ENCODE data around the gene COL9A2. TPM values are rescaled to one million over a fixed set of nuclear protein-coding genes. Genes with fewer than 3 reads are reported as not detected.

The COL9A2 gene
- total and polyA plus RNA-seq, 4 donors: 0.19 to 0.75 (median 0.34) TPM

- H3K9ac ChIP-seq (ENCODE audit: low read depth in 1 of 2, low read length in 2 of 2): no peak overlapping the region
- H3K4me3 ChIP-seq (ENCODE audit: low read depth in 1 of 3, low read length in 3 of 3): no peak overlapping the region
- H3K27me3 ChIP-seq (ENCODE audit: control insufficient read depth in 4 of 4, insufficient read depth in 4 of 4, low read length in 3 of 4): no peaks in the 10 kb centered on the region
- H3K9me3 ChIP-seq (ENCODE audit: control insufficient read depth in 4 of 4, low read length in 3 of 4): no peaks in the 10 kb centered on the region
- H3K27ac ChIP-seq (ENCODE audit: low read depth in 1 of 2, low read length in 2 of 2): no peak overlapping the region
- H3K4me1 ChIP-seq (ENCODE audit: control insufficient read depth in 4 of 4, insufficient read depth in 4 of 4, low read length in 3 of 4): no peaks in the 10 kb centered on the region
- TF ChIP-seq CTCF (IDR thresholded peaks at IDR 0.05; ENCODE audit: low read depth, low read length, missing input control) (no peak), MAX (IDR thresholded peaks at IDR 0.05) (no peak), GABPA (IDR thresholded peaks at IDR 0.05 in 1 of 2, conservative IDR thresholded peaks at IDR 0.05 in 1 of 2) (no peak), HNF4G (IDR thresholded peaks at IDR 0.05) (no peak), REST (IDR thresholded peaks at IDR 0.05) (no peak), SP1 (IDR thresholded peaks at IDR 0.05) (no peak), NR2F2 (IDR thresholded peaks at IDR 0.05) (no peak), HNF4A (conservative IDR thresholded peaks at IDR 0.05) (no peak)
- WGBS: 88% methylated on average over 1 of the region's 1 CpG
- H3K36me3 ChIP-seq (ENCODE audit: control insufficient read depth in 4 of 4, insufficient read depth in 3 of 4, low read depth in 1 of 4, low read length in 3 of 4): no peaks in the 10 kb centered on the region
- DNase-seq (ENCODE audit: low spot score): no peak
These were observed 16.9 kb downstream of the COL9A2 start for GRCh38 chr1:40300249-40300567.

GRCh38 chr1:40299366-40300248, 17.5 kb downstream of the COL9A2 start:
- no peak overlapping the region for H3K9ac ChIP-seq (ENCODE audit: low read depth in 1 of 2, low read length in 2 of 2)
- no peak for DNase-seq (ENCODE audit: low spot score)
- WGBS: 71% methylated on average over 8 of the region's 8 CpGs
- no peaks in the 10 kb centered on the region for H3K36me3 ChIP-seq (ENCODE audit: control insufficient read depth in 4 of 4, insufficient read depth in 3 of 4, low read depth in 1 of 4, low read length in 3 of 4)
- no peaks in the 10 kb centered on the region for H3K27me3 ChIP-seq (ENCODE audit: control insufficient read depth in 4 of 4, insufficient read depth in 4 of 4, low read length in 3 of 4)
- no peak overlapping the region for H3K4me3 ChIP-seq (ENCODE audit: low read depth in 1 of 3, low read length in 3 of 3)
- no peak for TF ChIP-seq RXRA (IDR thresholded peaks at IDR 0.05)
- TF ChIP-seq GABPA (IDR thresholded peaks at IDR 0.05 in 1 of 2, conservative IDR thresholded peaks at IDR 0.05 in 1 of 2): no peak
- no peak for TF ChIP-seq MAX (IDR thresholded peaks at IDR 0.05)
- TF ChIP-seq HNF4G (IDR thresholded peaks at IDR 0.05): no peak
- TF ChIP-seq EGR1 (IDR thresholded peaks at IDR 0.05; ENCODE audit: low read depth in 2 of 2): no peak
- no peak for TF ChIP-seq NR2F2 (IDR thresholded peaks at IDR 0.05)
- TF ChIP-seq REST (IDR thresholded peaks at IDR 0.05): no peak
- TF ChIP-seq SP1 (IDR thresholded peaks at IDR 0.05): no peak
- H3K27ac ChIP-seq (ENCODE audit: low read depth in 1 of 2, low read length in 2 of 2): no peak overlapping the region
- H3K9me3 ChIP-seq (ENCODE audit: control insufficient read depth in 4 of 4, low read length in 3 of 4): no peaks in the 10 kb centered on the region
- H3K4me1 ChIP-seq (ENCODE audit: control insufficient read depth in 4 of 4, insufficient read depth in 4 of 4, low read length in 3 of 4): no peaks in the 10 kb centered on the region

All from liver (tissue), 9 donors.